ENCODE results near the gene GPC1.

DNA sequence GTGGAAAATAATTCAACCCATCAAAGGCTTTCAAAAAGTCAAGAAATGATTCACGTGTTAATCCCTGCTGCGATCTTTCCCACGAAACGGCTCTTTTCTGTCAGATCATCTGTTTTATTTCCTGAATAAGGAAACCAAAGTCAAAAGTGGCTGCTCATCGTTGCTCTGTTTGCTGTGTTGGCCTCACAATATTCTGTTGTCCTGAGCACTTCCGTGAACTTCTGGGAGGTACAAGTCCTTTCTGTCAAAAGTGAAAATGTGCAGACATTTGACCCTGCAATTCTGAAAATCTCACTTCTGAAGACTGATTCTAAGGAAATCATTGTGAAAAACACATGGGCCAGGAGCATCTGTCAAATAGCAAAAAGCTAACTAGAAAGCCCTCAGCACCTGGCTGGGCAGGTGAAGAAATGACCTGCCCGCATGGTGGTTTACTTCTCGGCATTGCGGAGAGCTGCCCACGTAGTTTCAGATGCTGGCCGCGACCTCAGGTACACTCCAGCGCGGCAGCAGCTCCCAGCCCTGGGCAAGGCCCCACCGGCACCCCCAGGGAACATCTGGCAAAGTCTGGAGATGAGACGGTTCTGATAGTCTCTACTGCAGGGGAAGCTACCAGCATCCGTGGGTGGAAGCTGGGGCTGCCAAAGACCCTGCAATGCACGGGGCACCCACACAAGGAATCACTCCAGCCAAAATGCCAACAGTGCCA lies 31.9 kb upstream of the GPC1 start:
- TF ChIP-seq EZH2 (IDR thresholded peaks at IDR 0.05; ENCODE audit: borderline replicate concordance, low read depth, low read length, severe bottlenecking) (no peak), MAX (IDR thresholded peaks at IDR 0.05; ENCODE audit: insufficient read depth, insufficient read length) (no peak)
- TF ChIP-seq, protein P1, sequence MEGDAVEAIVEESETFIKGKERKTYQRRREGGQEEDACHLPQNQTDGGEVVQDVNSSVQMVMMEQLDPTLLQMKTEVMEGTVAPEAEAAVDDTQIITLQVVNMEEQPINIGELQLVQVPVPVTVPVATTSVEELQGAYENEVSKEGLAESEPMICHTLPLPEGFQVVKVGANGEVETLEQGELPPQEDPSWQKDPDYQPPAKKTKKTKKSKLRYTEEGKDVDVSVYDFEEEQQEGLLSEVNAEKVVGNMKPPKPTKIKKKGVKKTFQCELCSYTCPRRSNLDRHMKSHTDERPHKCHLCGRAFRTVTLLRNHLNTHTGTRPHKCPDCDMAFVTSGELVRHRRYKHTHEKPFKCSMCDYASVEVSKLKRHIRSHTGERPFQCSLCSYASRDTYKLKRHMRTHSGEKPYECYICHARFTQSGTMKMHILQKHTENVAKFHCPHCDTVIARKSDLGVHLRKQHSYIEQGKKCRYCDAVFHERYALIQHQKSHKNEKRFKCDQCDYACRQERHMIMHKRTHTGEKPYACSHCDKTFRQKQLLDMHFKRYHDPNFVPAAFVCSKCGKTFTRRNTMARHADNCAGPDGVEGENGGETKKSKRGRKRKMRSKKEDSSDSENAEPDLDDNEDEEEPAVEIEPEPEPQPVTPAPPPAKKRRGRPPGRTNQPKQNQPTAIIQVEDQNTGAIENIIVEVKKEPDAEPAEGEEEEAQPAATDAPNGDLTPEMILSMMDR (IDR thresholded peaks at IDR 0.05; ENCODE audit: extremely low read depth in 1 of 2, insufficient read depth in 1 of 2, low read depth in 1 of 2, low read length in 2 of 2): no peak
